ENCODE results near the gene CTNNA3.

DNA sequence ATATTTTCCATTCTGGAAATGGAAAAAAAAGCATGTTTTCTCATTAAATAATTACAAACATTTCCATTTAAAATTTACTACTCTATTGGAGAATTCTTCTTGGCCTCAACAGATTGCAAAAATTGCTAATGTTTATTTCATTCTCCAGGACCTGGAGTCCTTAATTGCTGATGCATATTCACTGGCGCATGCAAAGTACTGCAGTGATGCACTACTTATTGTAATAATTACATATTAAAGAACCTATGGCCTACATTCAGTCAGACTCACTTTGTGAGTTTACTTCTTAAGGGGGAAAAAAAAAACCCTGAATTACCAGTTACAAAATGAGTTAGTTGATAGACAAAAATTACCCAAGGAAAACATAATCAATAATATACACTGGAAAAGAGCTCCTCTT, 1161.1 kb downstream of the CTNNA3 start:
- TF ChIP-seq, protein P1, sequence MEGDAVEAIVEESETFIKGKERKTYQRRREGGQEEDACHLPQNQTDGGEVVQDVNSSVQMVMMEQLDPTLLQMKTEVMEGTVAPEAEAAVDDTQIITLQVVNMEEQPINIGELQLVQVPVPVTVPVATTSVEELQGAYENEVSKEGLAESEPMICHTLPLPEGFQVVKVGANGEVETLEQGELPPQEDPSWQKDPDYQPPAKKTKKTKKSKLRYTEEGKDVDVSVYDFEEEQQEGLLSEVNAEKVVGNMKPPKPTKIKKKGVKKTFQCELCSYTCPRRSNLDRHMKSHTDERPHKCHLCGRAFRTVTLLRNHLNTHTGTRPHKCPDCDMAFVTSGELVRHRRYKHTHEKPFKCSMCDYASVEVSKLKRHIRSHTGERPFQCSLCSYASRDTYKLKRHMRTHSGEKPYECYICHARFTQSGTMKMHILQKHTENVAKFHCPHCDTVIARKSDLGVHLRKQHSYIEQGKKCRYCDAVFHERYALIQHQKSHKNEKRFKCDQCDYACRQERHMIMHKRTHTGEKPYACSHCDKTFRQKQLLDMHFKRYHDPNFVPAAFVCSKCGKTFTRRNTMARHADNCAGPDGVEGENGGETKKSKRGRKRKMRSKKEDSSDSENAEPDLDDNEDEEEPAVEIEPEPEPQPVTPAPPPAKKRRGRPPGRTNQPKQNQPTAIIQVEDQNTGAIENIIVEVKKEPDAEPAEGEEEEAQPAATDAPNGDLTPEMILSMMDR (conservative IDR thresholded peaks at IDR 0.05; ENCODE audit: low read length) = no peak
- no peak for TF ChIP-seq EZH2phosphoT487 (IDR thresholded peaks at IDR 0.05; ENCODE audit: borderline replicate concordance)
